ENCODE results near the gene TSPEAR. TPM values are rescaled to one million over a fixed set of nuclear protein-coding genes. Genes with fewer than 3 reads are reported as not detected.
A peak's percentile ranks its signal among the peaks of the same experiment; 100 is the strongest.

The TSPEAR gene
- total and polyA plus RNA-seq, 2 of the 13 experiments (the other 11 are each of a cell fraction or from before 2014, with no cell fraction given), result 0.07 to 0.32 TPM

- peak; percentile 51; the same call in 1 of the 2 replicates for TF ChIP-seq ARNTL (CRISPR knock-in tag; IDR thresholded peaks at IDR 0.05)
- no peak for TF ChIP-seq ZNF784 (CRISPR knock-in tag; IDR thresholded peaks at IDR 0.05; ENCODE audit: borderline replicate concordance)
- TF ChIP-seq, protein P1, sequence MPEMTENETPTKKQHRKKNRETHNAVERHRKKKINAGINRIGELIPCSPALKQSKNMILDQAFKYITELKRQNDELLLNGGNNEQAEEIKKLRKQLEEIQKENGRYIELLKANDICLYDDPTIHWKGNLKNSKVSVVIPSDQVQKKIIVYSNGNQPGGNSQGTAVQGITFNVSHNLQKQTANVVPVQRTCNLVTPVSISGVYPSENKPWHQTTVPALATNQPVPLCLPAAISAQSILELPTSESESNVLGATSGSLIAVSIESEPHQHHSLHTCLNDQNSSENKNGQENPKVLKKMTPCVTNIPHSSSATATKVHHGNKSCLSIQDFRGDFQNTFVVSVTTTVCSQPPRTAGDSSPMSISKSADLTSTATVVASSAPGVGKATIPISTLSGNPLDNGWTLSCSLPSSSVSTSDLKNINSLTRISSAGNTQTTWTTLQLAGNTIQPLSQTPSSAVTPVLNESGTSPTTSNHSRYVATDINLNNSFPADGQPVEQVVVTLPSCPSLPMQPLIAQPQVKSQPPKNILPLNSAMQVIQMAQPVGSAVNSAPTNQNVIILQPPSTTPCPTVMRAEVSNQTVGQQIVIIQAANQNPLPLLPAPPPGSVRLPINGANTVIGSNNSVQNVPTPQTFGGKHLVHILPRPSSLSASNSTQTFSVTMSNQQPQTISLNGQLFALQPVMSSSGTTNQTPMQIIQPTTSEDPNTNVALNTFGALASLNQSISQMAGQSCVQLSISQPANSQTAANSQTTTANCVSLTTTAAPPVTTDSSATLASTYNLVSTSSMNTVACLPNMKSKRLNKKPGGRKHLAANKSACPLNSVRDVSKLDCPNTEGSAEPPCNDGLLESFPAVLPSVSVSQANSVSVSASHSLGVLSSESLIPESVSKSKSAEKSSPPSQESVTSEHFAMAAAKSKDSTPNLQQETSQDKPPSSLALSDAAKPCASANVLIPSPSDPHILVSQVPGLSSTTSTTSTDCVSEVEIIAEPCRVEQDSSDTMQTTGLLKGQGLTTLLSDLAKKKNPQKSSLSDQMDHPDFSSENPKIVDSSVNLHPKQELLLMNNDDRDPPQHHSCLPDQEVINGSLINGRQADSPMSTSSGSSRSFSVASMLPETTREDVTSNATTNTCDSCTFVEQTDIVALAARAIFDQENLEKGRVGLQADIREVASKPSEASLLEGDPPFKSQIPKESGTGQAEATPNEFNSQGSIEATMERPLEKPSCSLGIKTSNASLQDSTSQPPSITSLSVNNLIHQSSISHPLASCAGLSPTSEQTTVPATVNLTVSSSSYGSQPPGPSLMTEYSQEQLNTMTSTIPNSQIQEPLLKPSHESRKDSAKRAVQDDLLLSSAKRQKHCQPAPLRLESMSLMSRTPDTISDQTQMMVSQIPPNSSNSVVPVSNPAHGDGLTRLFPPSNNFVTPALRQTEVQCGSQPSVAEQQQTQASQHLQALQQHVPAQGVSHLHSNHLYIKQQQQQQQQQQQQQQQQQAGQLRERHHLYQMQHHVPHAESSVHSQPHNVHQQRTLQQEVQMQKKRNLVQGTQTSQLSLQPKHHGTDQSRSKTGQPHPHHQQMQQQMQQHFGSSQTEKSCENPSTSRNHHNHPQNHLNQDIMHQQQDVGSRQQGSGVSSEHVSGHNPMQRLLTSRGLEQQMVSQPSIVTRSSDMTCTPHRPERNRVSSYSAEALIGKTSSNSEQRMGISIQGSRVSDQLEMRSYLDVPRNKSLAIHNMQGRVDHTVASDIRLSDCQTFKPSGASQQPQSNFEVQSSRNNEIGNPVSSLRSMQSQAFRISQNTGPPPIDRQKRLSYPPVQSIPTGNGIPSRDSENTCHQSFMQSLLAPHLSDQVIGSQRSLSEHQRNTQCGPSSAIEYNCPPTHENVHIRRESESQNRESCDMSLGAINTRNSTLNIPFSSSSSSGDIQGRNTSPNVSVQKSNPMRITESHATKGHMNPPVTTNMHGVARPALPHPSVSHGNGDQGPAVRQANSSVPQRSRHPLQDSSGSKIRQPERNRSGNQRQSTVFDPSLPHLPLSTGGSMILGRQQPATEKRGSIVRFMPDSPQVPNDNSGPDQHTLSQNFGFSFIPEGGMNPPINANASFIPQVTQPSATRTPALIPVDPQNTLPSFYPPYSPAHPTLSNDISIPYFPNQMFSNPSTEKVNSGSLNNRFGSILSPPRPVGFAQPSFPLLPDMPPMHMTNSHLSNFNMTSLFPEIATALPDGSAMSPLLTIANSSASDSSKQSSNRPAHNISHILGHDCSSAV (CRISPR knock-in tag; IDR thresholded peaks at IDR 0.05; ENCODE audit: borderline replicate concordance), result no peak
- no peak for TF ChIP-seq ZIK1 (CRISPR knock-in tag; IDR thresholded peaks at IDR 0.05; ENCODE audit: borderline replicate concordance, low read depth)
- TF ChIP-seq ZNF326 (CRISPR knock-in tag; IDR thresholded peaks at IDR 0.05; ENCODE audit: borderline replicate concordance), result no peak
- no peak for TF ChIP-seq ATM (IDR thresholded peaks at IDR 0.05; ENCODE audit: borderline replicate concordance)
- TF ChIP-seq ZBTB34 (CRISPR knock-in tag; IDR thresholded peaks at IDR 0.05), result no peak
- no peak for TF ChIP-seq HOMEZ (CRISPR knock-in tag; IDR thresholded peaks at IDR 0.05; ENCODE audit: low read depth)
- TF ChIP-seq TFDP2 (CRISPR knock-in tag; IDR thresholded peaks at IDR 0.05), result peak; percentile 47; the same call in 1 of the 2 replicates
- no peak for TF ChIP-seq SMYD3 (CRISPR knock-in tag; IDR thresholded peaks at IDR 0.05)
- peak; percentile 58 for TF ChIP-seq SALL1 (CRISPR knock-in tag; IDR thresholded peaks at IDR 0.05)
- TF ChIP-seq, protein P2, sequence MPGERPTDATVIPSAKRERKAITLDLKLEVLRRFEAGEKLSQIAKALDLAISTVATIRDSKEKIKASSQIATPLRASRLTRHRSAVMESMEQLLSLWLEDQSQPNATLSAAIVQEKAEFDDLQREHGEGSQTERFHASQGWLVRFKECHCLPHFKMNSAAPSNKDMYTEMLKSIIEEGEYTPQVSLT (CRISPR knock-in tag; IDR thresholded peaks at IDR 0.05; ENCODE audit: borderline replicate concordance, low read depth), result no peak
- TF ChIP-seq FOXM1 (CRISPR knock-in tag; IDR thresholded peaks at IDR 0.05), result no peak
- no peak for TF ChIP-seq ATRX (CRISPR knock-in tag; IDR thresholded peaks at IDR 0.05; ENCODE audit: borderline replicate concordance)
Observed at GRCh38 chr21:44697811-44698734, 13.3 kb downstream of the TSPEAR start (continued).
